LoVo (cell line): ENCODE data around the gene FLT1.
A peak's percentile ranks its signal among the peaks of the same experiment; 100 is the strongest.

Experiments used
- DNase-seq: peaks from one replicate; pipeline ENCODE4 v3.0.0-alpha.2; 2016; ENCODE audit warnings: low spot score

The FLT1 gene

GRCh38 chr13:28426381-28426780 is 68.5 kb downstream of the FLT1 start:
- DNase-seq, result no peak

GRCh38 chr13:28425793-28426192 is 69.1 kb downstream of the FLT1 start:
- no peak for DNase-seq

GRCh38 chr13:28424541-28424940 is 70.4 kb downstream of the FLT1 start:
- no peak for DNase-seq

GRCh38 chr13:28423010-28423409 is 71.9 kb downstream of the FLT1 start:
- no peak for DNase-seq

- no peak for DNase-seq
Observed at GRCh38 chr13:28421676-28422410, 73.1 kb downstream of the FLT1 start.

GRCh38 chr13:28420704-28421103 is 74.2 kb downstream of the FLT1 start:
- no peak for DNase-seq

- DNase-seq, result no peak
Observed at GRCh38 chr13:28415994-28416421, 78.9 kb downstream of the FLT1 start.

GRCh38 chr13:28413999-28414398 is 80.9 kb downstream of the FLT1 start:
- DNase-seq, result no peak

GRCh38 chr13:28412981-28413380 is 81.9 kb downstream of the FLT1 start:
- no peak for DNase-seq

- no peak for DNase-seq
Observed at GRCh38 chr13:28411831-28412353, 83.0 kb downstream of the FLT1 start.

GRCh38 chr13:28410096-28410495 is 84.8 kb downstream of the FLT1 start:
- no peak for DNase-seq

GRCh38 chr13:28409648-28410047 is 85.3 kb downstream of the FLT1 start:
- no peak for DNase-seq

- no peak for DNase-seq
Observed at GRCh38 chr13:28408863-28409262, 86.1 kb downstream of the FLT1 start.

- no peak for DNase-seq
Observed at GRCh38 chr13:28408235-28408848, 86.6 kb downstream of the FLT1 start.

GRCh38 chr13:28406733-28407266 is 88.1 kb downstream of the FLT1 start:
- DNase-seq, result no peak

GRCh38 chr13:28402057-28402381 is 92.9 kb downstream of the FLT1 start:
- DNase-seq, result no peak

GRCh38 chr13:28401303-28402056 is 93.4 kb downstream of the FLT1 start:
- peak; percentile 37 for DNase-seq

GRCh38 chr13:28396053-28396452 is 98.9 kb downstream of the FLT1 start:
- no peak for DNase-seq

- no peak for DNase-seq
Observed at GRCh38 chr13:28394422-28394821, 100.5 kb downstream of the FLT1 start.

- no peak for DNase-seq
Observed at GRCh38 chr13:28392896-28393505, 101.9 kb downstream of the FLT1 start.

GRCh38 chr13:28392428-28392827 is 102.5 kb downstream of the FLT1 start:
- DNase-seq, result no peak
